CD4-positive, alpha-beta T cell (primary cell): Measurements from ENCODE around the gene SLC38A3. TPM values are rescaled to one million over a fixed set of nuclear protein-coding genes. Genes with fewer than 3 reads are reported as not detected.
A peak's percentile ranks its signal among the peaks of the same experiment; 100 is the strongest.

ENCODE experiments used
- ATAC-seq: fragments of 200-7000 bp; cut with Tn5 transposase; one replicate; pipeline ENCODE4 v1.10.0; 2022; ENCODE audit warnings: mild to moderate bottlenecking; ENCODE audit not compliant: poor library complexity
- CTCF ChIA-PET: fragments of 350-600 bp; sonication (Branson Sonifier 250); formaldehyde crosslinking; loops from one replicate; lab custom pipeline; 2021; ENCODE audit warnings: antibody characterized with exemption, inconsistent platforms; lab: Charles Lee
- POLR2A ChIA-PET: fragments of 350-600 bp; sonication (Branson Sonifier 250); formaldehyde crosslinking; loops from one replicate; lab custom pipeline; 2021; ENCODE audit warnings: antibody characterized with exemption, inconsistent platforms; lab: Charles Lee
- DNase-seq, 14 experiments: peaks; one replicate each; pipeline ENCODE4 v3.0.0-alpha.2; 2013 to 2020; ENCODE audit warnings: mixed read lengths in 2 of 14
- H3K27ac ChIP-seq, 2 donors: one replicate each; pipeline versions ENCODE4 v1.5.1 to v1.7.0; 2013; ENCODE audit warnings: low read length in 2 of 2, low read depth in 1 of 2, mild to moderate bottlenecking in 1 of 2
- H3K27me3 ChIP-seq, 2 experiments: 1 replicate in 1 of 2; 2 replicates in 1 of 2; pipeline versions ENCODE4 v1.6.1 to v1.7.0; 2013; ENCODE audit warnings: low read length in 2 of 2, control low read depth in 1 of 2, mild to moderate bottlenecking in 1 of 2, moderate library complexity in 1 of 2; ENCODE audit not compliant: insufficient read depth in 2 of 2, control insufficient read depth in 1 of 2
- H3K36me3 ChIP-seq: one replicate; pipeline ENCODE4 v1.6.1; 2013; ENCODE audit warnings: low read length, control low read depth; ENCODE audit not compliant: insufficient read depth
- H3K4me1 ChIP-seq: one replicate; pipeline ENCODE4 v1.6.1; 2013; ENCODE audit warnings: low read length, control low read depth; ENCODE audit not compliant: insufficient read depth
- H3K4me3 ChIP-seq: one replicate; pipeline ENCODE4 v1.5.1; 2013; ENCODE audit warnings: mild to moderate bottlenecking, low read length, moderate library complexity
- H3K9me3 ChIP-seq, 2 experiments: 1 replicate in 1 of 2; 2 replicates in 1 of 2; pipeline versions ENCODE4 v1.6.1 to v1.7.0; 2013; ENCODE audit warnings: low read length in 2 of 2, mild to moderate bottlenecking in 2 of 2, control low read depth in 1 of 2, moderate library complexity in 1 of 2; ENCODE audit not compliant: control insufficient read depth in 1 of 2, insufficient read depth in 1 of 2
- H3K27ac Mint-ChIP-seq: one replicate; pipeline ENCODE4 v1.8.0; 2020; ENCODE audit warnings: mixed read lengths
- H3K27me3 Mint-ChIP-seq: one replicate; pipeline ENCODE4 v1.8.0; 2021; ENCODE audit warnings: mixed read lengths
- H3K36me3 Mint-ChIP-seq: one replicate; pipeline ENCODE4 v1.8.0; 2021; ENCODE audit warnings: low read depth, mixed read lengths
- H3K4me1 Mint-ChIP-seq: one replicate; pipeline ENCODE4 v1.8.0; 2021; ENCODE audit warnings: low read depth, mixed read lengths
- H3K4me3 Mint-ChIP-seq: one replicate; pipeline ENCODE4 v1.8.0; 2020; ENCODE audit warnings: mild to moderate bottlenecking, mixed read lengths
- H3K9me3 Mint-ChIP-seq: one replicate; pipeline ENCODE4 v1.8.0; 2020; ENCODE audit warnings: mixed read lengths
- CTCF ChIP-seq: fragments of 200-600 bp; IDR thresholded peaks from one replicate; pipeline ENCODE4 v1.8.0; 2022; ENCODE audit warnings: antibody characterized with exemption, mild to moderate bottlenecking
- intact Hi-C, 2 experiments: fragments of 100-400 bp; cut with DNase I in 1 of 2; cut with micrococcal nuclease in 1 of 2; formaldehyde crosslinking; loops; one replicate each; pipeline versions ENCODE4 v1.15.1 to v1.9.0; 2023 to 2025; cut with DNase I, micrococcal nuclease
- total RNA-seq, 174 experiments: library from RNA in 2 of 174; stranded (reverse) in 2 of 174; gene quantifications; one replicate each; pipeline ENCODE4 v1.2.3 and lab custom pipeline; 2021 to 2026

The SLC38A3 gene
- total RNA-seq, 2 experiments from 2014 or later, result 1.0 to 1.1 TPM

GRCh38 chr3:50248387-50248786 lies 43.3 kb downstream of the SLC38A3 start:
- intact Hi-C loops, result no loop called here
- H3K4me1 Mint-ChIP-seq, result peaks cover 62% of the 10 kb centered on the region
- Histone ChIP-seq H3K9me3 (no peaks in the 10 kb centered on the region), H3K27me3 (no peaks in the 10 kb centered on the region), H3K4me1 (peaks cover 96% of the 10 kb centered on the region), H3K27ac (peak overlapping the region; percentile 51 to 57), H3K4me3 (no peak overlapping the region), H3K36me3 (peaks cover 74% of the 10 kb centered on the region)
- H3K36me3 Mint-ChIP-seq, result peaks cover 45% of the 10 kb centered on the region
- H3K4me3 Mint-ChIP-seq, result peak overlapping the region; percentile 45
- ATAC-seq (no peak), DNase-seq (no peak)
- H3K27ac Mint-ChIP-seq, result peak overlapping the region; percentile 77
- H3K27me3 Mint-ChIP-seq, result no peaks in the 10 kb centered on the region
- no peak for TF ChIP-seq CTCF
- H3K9me3 Mint-ChIP-seq, result no peaks in the 10 kb centered on the region
- ChIA-PET CTCF (interaction anchor here (3.2 kb wide), 1 partner anchor 22 kb away, joined by 12 read pairs; no protein-coding TSS in a partner anchor), POLR2A (interaction anchor here (1.0 to 7.4 kb wide), 3 partner anchors 11 to 21 kb away, joined by 4 to 55 read pairs (median 4); partner anchors contain the start of gene GNAI2)

GRCh38 chr3:50249457-50249856 lies 44.4 kb downstream of the SLC38A3 start:
- CTCF ChIA-PET, result interaction anchor here (1.5 to 3.2 kb wide), 2 partner anchors 23 to 55 kb away, joined by 4 to 12 read pairs; no protein-coding TSS in a partner anchor
- no peaks in the 10 kb centered on the region for H3K27me3 ChIP-seq
- Mint-ChIP-seq H3K27me3 (no peaks in the 10 kb centered on the region), H3K4me1 (peaks cover 58% of the 10 kb centered on the region), H3K36me3 (peaks cover 47% of the 10 kb centered on the region), H3K9me3 (no peaks in the 10 kb centered on the region), H3K27ac (peak overlapping the region; percentile 37), H3K4me3 (no peak overlapping the region)
- no peak overlapping the region for H3K4me3 ChIP-seq
- ATAC-seq, result no peak
- no peaks in the 10 kb centered on the region for H3K9me3 ChIP-seq
- peaks cover 75% of the 10 kb centered on the region for H3K36me3 ChIP-seq
- peaks cover 94% of the 10 kb centered on the region for H3K4me1 ChIP-seq
- no peak for TF ChIP-seq CTCF
- POLR2A ChIA-PET, result interaction anchor here (1.9 kb wide), 1 partner anchor 10 kb away, joined by 4 read pairs; no protein-coding TSS in a partner anchor
- H3K27ac ChIP-seq, result peak overlapping the region; percentile 21 to 28
- intact Hi-C loops, result no loop called here
- DNase-seq, result no peak

GRCh38 chr3:50250514-50250913 lies 45.4 kb downstream of the SLC38A3 start:
- Mint-ChIP-seq H3K4me1 (peaks cover 50% of the 10 kb centered on the region), H3K4me3 (peak overlapping the region; percentile 0), H3K27ac (peak overlapping the region; percentile 37), H3K9me3 (no peaks in the 10 kb centered on the region), H3K36me3 (peaks cover 56% of the 10 kb centered on the region), H3K27me3 (no peaks in the 10 kb centered on the region)
- peaks cover 80% of the 10 kb centered on the region for H3K36me3 ChIP-seq
- ChIA-PET CTCF (interaction anchor here (1.5 to 3.2 kb wide), 2 partner anchors 24 to 56 kb away, joined by 4 to 12 read pairs; no protein-coding TSS in a partner anchor), POLR2A (no interaction called here)
- no peaks in the 10 kb centered on the region for H3K27me3 ChIP-seq
- H3K9me3 ChIP-seq, result no peaks in the 10 kb centered on the region
- H3K4me1 ChIP-seq, result peaks cover 89% of the 10 kb centered on the region
- no peak for TF ChIP-seq CTCF
- no peak overlapping the region for H3K4me3 ChIP-seq
- intact Hi-C loops, result no loop called here
- H3K27ac ChIP-seq, result peak overlapping the region in 1 of 2 donors; percentile 5
- DNase-seq (no peak), ATAC-seq (no peak)
